BE2C (cell line): Measurements from ENCODE around the gene IFT80.

Experiments used
- DNase-seq: peaks from one replicate; pipeline ENCODE4 v3.0.0-alpha.2; 2020
- H3K27me3 ChIP-seq: fragments of 250-450 bp; sonication (Bioruptor Pico); 2 replicates; pipeline ENCODE4 v1.5.1; 2020; ENCODE audit warnings: mild to moderate bottlenecking
- H3K36me3 ChIP-seq: fragments of 250-450 bp; sonication (Bioruptor Pico); 2 replicates; pipeline ENCODE4 v1.5.1; 2020; ENCODE audit warnings: mild to moderate bottlenecking
- H3K4me1 ChIP-seq: fragments of 250-450 bp; sonication (Bioruptor Pico); 2 replicates; pipeline ENCODE4 v1.5.1; 2020
- H3K4me3 ChIP-seq: 2 replicates; pipeline ENCODE4 v1.5.1; 2011; ENCODE audit warnings: low read depth, low read length
- H3K9me3 ChIP-seq: fragments of 250-450 bp; sonication (Bioruptor Pico); 2 replicates; pipeline ENCODE4 v1.5.1; 2020
- CTCF ChIP-seq: IDR thresholded peaks from 2 replicates; pipeline ENCODE4 v1.5.1; 2012; ENCODE audit warnings: mild to moderate bottlenecking, low read depth, low read length

The IFT80 gene

GRCh38 chr3:160287666-160288065, 111.4 kb downstream of the IFT80 start:
- Histone ChIP-seq H3K4me3 (no peak overlapping the region), H3K4me1 (no peaks in the 10 kb centered on the region), H3K9me3 (no peaks in the 10 kb centered on the region), H3K36me3 (no peaks in the 10 kb centered on the region), H3K27me3 (no peaks in the 10 kb centered on the region)
- no peak for DNase-seq
- no peak for TF ChIP-seq CTCF

GRCh38 chr3:160286231-160286630, 112.8 kb downstream of the IFT80 start:
- no peaks in the 10 kb centered on the region for H3K9me3 ChIP-seq
- H3K36me3 ChIP-seq: no peaks in the 10 kb centered on the region
- no peak for DNase-seq
- no peak overlapping the region for H3K4me3 ChIP-seq
- H3K4me1 ChIP-seq: no peaks in the 10 kb centered on the region
- no peaks in the 10 kb centered on the region for H3K27me3 ChIP-seq
- TF ChIP-seq CTCF: no peak

- Histone ChIP-seq H3K27me3 (no peaks in the 10 kb centered on the region), H3K36me3 (peaks cover 12% of the 10 kb centered on the region), H3K4me3 (no peak overlapping the region), H3K4me1 (no peaks in the 10 kb centered on the region; the same call in 1 of the 2 replicates), H3K9me3 (no peaks in the 10 kb centered on the region; the same call in 1 of the 2 replicates)
- DNase-seq: no peak
- TF ChIP-seq CTCF: no peak
Measured at GRCh38 chr3:160280836-160281235, 118.2 kb downstream of the IFT80 start.

GRCh38 chr3:160279657-160280056, 119.4 kb downstream of the IFT80 start:
- no peaks in the 10 kb centered on the region for H3K27me3 ChIP-seq
- no peak for TF ChIP-seq CTCF
- H3K4me3 ChIP-seq: no peak overlapping the region
- H3K9me3 ChIP-seq: no peaks in the 10 kb centered on the region; the same call in 1 of the 2 replicates
- peaks cover 12% of the 10 kb centered on the region for H3K36me3 ChIP-seq
- DNase-seq: no peak
- no peaks in the 10 kb centered on the region; the same call in 1 of the 2 replicates for H3K4me1 ChIP-seq

- no peak for DNase-seq
- Histone ChIP-seq H3K4me1 (no peaks in the 10 kb centered on the region; the same call in 1 of the 2 replicates), H3K4me3 (no peak overlapping the region), H3K36me3 (peaks cover 12% of the 10 kb centered on the region), H3K9me3 (no peaks in the 10 kb centered on the region; the same call in 1 of the 2 replicates), H3K27me3 (no peaks in the 10 kb centered on the region)
- no peak for TF ChIP-seq CTCF
Measured at GRCh38 chr3:160278210-160278609, 120.8 kb downstream of the IFT80 start.

- Histone ChIP-seq H3K9me3 (no peaks in the 10 kb centered on the region), H3K27me3 (no peaks in the 10 kb centered on the region), H3K4me3 (no peak overlapping the region), H3K4me1 (no peaks in the 10 kb centered on the region), H3K36me3 (peaks cover 4% of the 10 kb centered on the region; the same call in 1 of the 2 replicates)
- DNase-seq: no peak
- no peak for TF ChIP-seq CTCF
Measured at GRCh38 chr3:160265088-160265487, 133.9 kb downstream of the IFT80 start.
